ENCODE data around the gene FARSA. TPM values are rescaled to one million over a fixed set of nuclear protein-coding genes. Genes with fewer than 3 reads are reported as not detected.

Gene FARSA
- total and polyA plus RNA-seq, 2 of the 8 experiments (the other 6 are each of a cell fraction or from before 2014, with no cell fraction given), result 61.0 to 103 TPM

Small RNAs within 50 kb of the gene (microRNA-seq; reads per million reads assigned to microRNA genes)
- gene MIR5695 (ENCODE audit: borderline microRNAs expressed in 2 of 2, borderline number of aligned reads in 2 of 2, borderline replicate concordance in 1 of 2) (0 reads per million in 2 experiments), gene MIR6515 (ENCODE audit: borderline microRNAs expressed in 2 of 2, borderline number of aligned reads in 2 of 2, borderline replicate concordance in 1 of 2) (0 to 0.41 reads per million in 2 experiments)

Small RNAs within 50 kb of the gene (small RNA-seq; reads per million reads assigned to genes)
- not detected for gene MIR5695 (ENCODE audit: insufficient read depth)
- 3.1 reads per million, percentile 39 among the genes with 10 or more reads in this experiment for gene MIR6515 (ENCODE audit: insufficient read depth)

Other genes with a start within 250 kb of the FARSA start
- not detected in 2 replicates for gene GNG14, start 245.7 kb downstream of the FARSA start, total RNA-seq (2021; fragmentation: NEBNext Ultra II Directional; extraction: Animal tissue kit (Norgen Biotek cat#: 25700))
- not detected in 2 replicates for gene GNG14, start 245.7 kb downstream of the FARSA start, polyA plus RNA-seq (2011; rRNA removed)
- 10.8 and 11.1 TPM in 2 replicates for gene FBXW9, start 237.1 kb downstream of the FARSA start, total RNA-seq (2021; fragmentation: NEBNext Ultra II Directional; extraction: Animal tissue kit (Norgen Biotek cat#: 25700))
- gene FBXW9, start 237.1 kb downstream of the FARSA start, polyA plus RNA-seq (2011; rRNA removed), result 30.1 and 36.4 TPM in 2 replicates
- 110 and 112 TPM in 2 replicates for gene TNPO2, start 209.8 kb downstream of the FARSA start, total RNA-seq (2021; fragmentation: NEBNext Ultra II Directional; extraction: Animal tissue kit (Norgen Biotek cat#: 25700))
- 121 and 136 TPM in 2 replicates for gene TNPO2, start 209.8 kb downstream of the FARSA start, polyA plus RNA-seq (2011; rRNA removed)
- 149 and 156 TPM in 2 replicates for gene TRIR, start 199.0 kb downstream of the FARSA start, total RNA-seq (2021; fragmentation: NEBNext Ultra II Directional; extraction: Animal tissue kit (Norgen Biotek cat#: 25700))
- gene TRIR, start 199.0 kb downstream of the FARSA start, polyA plus RNA-seq (2011; rRNA removed), result 130 and 167 TPM in 2 replicates
- 105 and 106 TPM in 2 replicates for gene GET3, start 196.2 kb downstream of the FARSA start, total RNA-seq (2021; fragmentation: NEBNext Ultra II Directional; extraction: Animal tissue kit (Norgen Biotek cat#: 25700))
- 297 and 304 TPM in 2 replicates for gene GET3, start 196.2 kb downstream of the FARSA start, polyA plus RNA-seq (2011; rRNA removed)
- 4.6 TPM in 2 replicates for gene BEST2, start 181.9 kb downstream of the FARSA start, total RNA-seq (2021; fragmentation: NEBNext Ultra II Directional; extraction: Animal tissue kit (Norgen Biotek cat#: 25700))
- gene BEST2, start 181.9 kb downstream of the FARSA start, polyA plus RNA-seq (2011; rRNA removed), result 7.3 and 11.6 TPM in 2 replicates
- gene HOOK2, start 158.2 kb downstream of the FARSA start, total RNA-seq (2021; fragmentation: NEBNext Ultra II Directional; extraction: Animal tissue kit (Norgen Biotek cat#: 25700)), result 59.3 and 63.2 TPM in 2 replicates
- 23.8 and 39.2 TPM in 2 replicates for gene HOOK2, start 158.2 kb downstream of the FARSA start, polyA plus RNA-seq (2011; rRNA removed)
- 7.4 and 8.6 TPM in 2 replicates for gene JUNB, start 142.2 kb downstream of the FARSA start, total RNA-seq (2021; fragmentation: NEBNext Ultra II Directional; extraction: Animal tissue kit (Norgen Biotek cat#: 25700))
- gene JUNB, start 142.2 kb downstream of the FARSA start, polyA plus RNA-seq (2011; rRNA removed), result 10.0 and 14.1 TPM in 2 replicates
- 380 and 404 TPM in 2 replicates for gene PRDX2, start 131.9 kb downstream of the FARSA start, total RNA-seq (2021; fragmentation: NEBNext Ultra II Directional; extraction: Animal tissue kit (Norgen Biotek cat#: 25700))
- gene PRDX2, start 131.9 kb downstream of the FARSA start, polyA plus RNA-seq (2011; rRNA removed), result 748 and 904 TPM in 2 replicates
- gene THSD8, start 131.6 kb downstream of the FARSA start, total RNA-seq (2021; fragmentation: NEBNext Ultra II Directional; extraction: Animal tissue kit (Norgen Biotek cat#: 25700)), result 41.3 and 42.3 TPM in 2 replicates
- gene THSD8, start 131.6 kb downstream of the FARSA start, polyA plus RNA-seq (2011; rRNA removed), result 3.4 and 8.2 TPM in 2 replicates
- 67.5 and 67.9 TPM in 2 replicates for gene RNASEH2A, start 127.1 kb downstream of the FARSA start, total RNA-seq (2021; fragmentation: NEBNext Ultra II Directional; extraction: Animal tissue kit (Norgen Biotek cat#: 25700))
- gene RNASEH2A, start 127.1 kb downstream of the FARSA start, polyA plus RNA-seq (2011; rRNA removed), result 120 and 141 TPM in 2 replicates
- gene RTBDN, start 99.1 kb downstream of the FARSA start, total RNA-seq (2021; fragmentation: NEBNext Ultra II Directional; extraction: Animal tissue kit (Norgen Biotek cat#: 25700)), result 4.8 and 5.8 TPM in 2 replicates
- gene RTBDN, start 99.1 kb downstream of the FARSA start, polyA plus RNA-seq (2011; rRNA removed), result 4.0 and 4.4 TPM in 2 replicates
- 25.2 and 28.3 TPM in 2 replicates for gene MAST1, start 95.2 kb downstream of the FARSA start, total RNA-seq (2021; fragmentation: NEBNext Ultra II Directional; extraction: Animal tissue kit (Norgen Biotek cat#: 25700))
- 15.6 and 27.5 TPM in 2 replicates for gene MAST1, start 95.2 kb downstream of the FARSA start, polyA plus RNA-seq (2011; rRNA removed)
- gene DNASE2, start 52.3 kb downstream of the FARSA start, total RNA-seq (2021; fragmentation: NEBNext Ultra II Directional; extraction: Animal tissue kit (Norgen Biotek cat#: 25700)), result 32.9 and 33.2 TPM in 2 replicates
- gene DNASE2, start 52.3 kb downstream of the FARSA start, polyA plus RNA-seq (2011; rRNA removed), result 48.2 and 58.2 TPM in 2 replicates
- gene KLF1, start 46.5 kb downstream of the FARSA start, total RNA-seq (2021; fragmentation: NEBNext Ultra II Directional; extraction: Animal tissue kit (Norgen Biotek cat#: 25700)), result 0.59 and 0.84 TPM in 2 replicates
- 0.91 and 1.0 TPM in 2 replicates for gene KLF1, start 46.5 kb downstream of the FARSA start, polyA plus RNA-seq (2011; rRNA removed)
- gene GCDH, start 42.6 kb downstream of the FARSA start, total RNA-seq (2021; fragmentation: NEBNext Ultra II Directional; extraction: Animal tissue kit (Norgen Biotek cat#: 25700)), result 63.8 and 67.3 TPM in 2 replicates
- gene GCDH, start 42.6 kb downstream of the FARSA start, polyA plus RNA-seq (2011; rRNA removed), result 89.4 and 134 TPM in 2 replicates
- 0.46 and 0.97 TPM in 2 replicates for gene SYCE2, start 14.4 kb downstream of the FARSA start, total RNA-seq (2021; fragmentation: NEBNext Ultra II Directional; extraction: Animal tissue kit (Norgen Biotek cat#: 25700))
- gene SYCE2, start 14.4 kb downstream of the FARSA start, polyA plus RNA-seq (2011; rRNA removed), result 0.69 and 0.71 TPM in 2 replicates
- 1,155 and 1,177 TPM in 2 replicates for gene CALR, start 4.9 kb upstream of the FARSA start, total RNA-seq (2021; fragmentation: NEBNext Ultra II Directional; extraction: Animal tissue kit (Norgen Biotek cat#: 25700))
- gene CALR, start 4.9 kb upstream of the FARSA start, polyA plus RNA-seq (2011; rRNA removed), result 418 and 591 TPM in 2 replicates
- gene RAD23A, start 12.2 kb upstream of the FARSA start, total RNA-seq (2021; fragmentation: NEBNext Ultra II Directional; extraction: Animal tissue kit (Norgen Biotek cat#: 25700)), result 73.3 and 76.1 TPM in 2 replicates
- 40.0 and 80.1 TPM in 2 replicates for gene RAD23A, start 12.2 kb upstream of the FARSA start, polyA plus RNA-seq (2011; rRNA removed)
- gene GADD45GIP1, start 23.5 kb upstream of the FARSA start, total RNA-seq (2021; fragmentation: NEBNext Ultra II Directional; extraction: Animal tissue kit (Norgen Biotek cat#: 25700)), result 42.2 and 45.5 TPM in 2 replicates
- gene GADD45GIP1, start 23.5 kb upstream of the FARSA start, polyA plus RNA-seq (2011; rRNA removed), result 42.6 and 58.5 TPM in 2 replicates
- 0.17 and 0.25 TPM in 2 replicates for gene DAND5, start 35.9 kb upstream of the FARSA start, total RNA-seq (2021; fragmentation: NEBNext Ultra II Directional; extraction: Animal tissue kit (Norgen Biotek cat#: 25700))
- gene DAND5, start 35.9 kb upstream of the FARSA start, polyA plus RNA-seq (2011; rRNA removed), result 0.13 and 0.14 TPM in 2 replicates
- 0.20 and 0.27 TPM in 2 replicates for gene NFIX, start 61.8 kb upstream of the FARSA start, total RNA-seq (2021; fragmentation: NEBNext Ultra II Directional; extraction: Animal tissue kit (Norgen Biotek cat#: 25700))
- gene NFIX, start 61.8 kb upstream of the FARSA start, polyA plus RNA-seq (2011; rRNA removed), result 0.03 and 0.08 TPM in 2 replicates
- 0.58 and 0.65 TPM in 2 replicates for gene LYL1, start 169.1 kb upstream of the FARSA start, total RNA-seq (2021; fragmentation: NEBNext Ultra II Directional; extraction: Animal tissue kit (Norgen Biotek cat#: 25700))
- gene LYL1, start 169.1 kb upstream of the FARSA start, polyA plus RNA-seq (2011; rRNA removed), result 0.76 and 1.0 TPM in 2 replicates
- 96.6 and 99.3 TPM in 2 replicates for gene TRMT1, start 183.0 kb upstream of the FARSA start, total RNA-seq (2021; fragmentation: NEBNext Ultra II Directional; extraction: Animal tissue kit (Norgen Biotek cat#: 25700))
- gene TRMT1, start 183.0 kb upstream of the FARSA start, polyA plus RNA-seq (2011; rRNA removed), result 77.4 and 118 TPM in 2 replicates
- gene NACC1, start 184.6 kb upstream of the FARSA start, total RNA-seq (2021; fragmentation: NEBNext Ultra II Directional; extraction: Animal tissue kit (Norgen Biotek cat#: 25700)), result 226 and 234 TPM in 2 replicates
- gene NACC1, start 184.6 kb upstream of the FARSA start, polyA plus RNA-seq (2011; rRNA removed), result 301 and 541 TPM in 2 replicates
- gene STX10, start 216.7 kb upstream of the FARSA start, total RNA-seq (2021; fragmentation: NEBNext Ultra II Directional; extraction: Animal tissue kit (Norgen Biotek cat#: 25700)), result 50.8 and 53.0 TPM in 2 replicates
- gene STX10, start 216.7 kb upstream of the FARSA start, polyA plus RNA-seq (2011; rRNA removed), result 80.1 and 86.8 TPM in 2 replicates
- 137 and 138 TPM in 2 replicates for gene IER2, start 216.7 kb upstream of the FARSA start, total RNA-seq (2021; fragmentation: NEBNext Ultra II Directional; extraction: Animal tissue kit (Norgen Biotek cat#: 25700))
- gene IER2, start 216.7 kb upstream of the FARSA start, polyA plus RNA-seq (2011; rRNA removed), result 84.5 and 151 TPM in 2 replicates